Lower leg skin (tissue), 4 donors: ENCODE measurements around the gene ADGRL3. TPM values are rescaled to one million over a fixed set of nuclear protein-coding genes. Genes with fewer than 3 reads are reported as not detected.

Source experiments
- DNase-seq, 2 donors: peaks; one replicate each; pipeline ENCODE4 v3.0.0-alpha.2; 2019; ENCODE audit warnings: low spot score in 2 of 2
- H3K4me3 ChIP-seq: fragments of 200-600 bp; sonication (generic); 2 replicates; pipeline ENCODE4 v1.5.1; 2017; ENCODE audit warnings: mild to moderate bottlenecking, low read depth; ENCODE audit not compliant: poor library complexity, severe bottlenecking
- POLR2A ChIP-seq, 2 donors: fragments of 450-650 bp; IDR thresholded peaks; one replicate each; pipeline ENCODE4 v1.6.1; 2016 to 2017; ENCODE audit warnings: antibody characterized with exemption in 2 of 2, mild to moderate bottlenecking in 1 of 2, moderate library complexity in 1 of 2
- WGBS, 2 donors: methylation state at CpG; one replicate each; pipeline ENCODE4 v1.1.5; 2018; 5-methylcytosine and 5-hydroxymethylcytosine counted together
- intact Hi-C: fragments of 100-400 bp; cut with DNase I; formaldehyde crosslinking; loops from one replicate; pipeline ENCODE4 v1.15.0; 2023; ENCODE audit warnings: low total_unique reads
- total RNA-seq, 4 donors: library from RNA; depleted of rRNA; stranded (reverse); fragments of >200 nt; gene quantifications; one replicate each; pipeline ENCODE4 v1.1.0, GENCODE V29; 2016
- TF ChIP-seq, protein P1 (sequence below), 3 donors: fragments of 450-650 bp; IDR thresholded peaks; one replicate each; pipeline ENCODE4 v1.5.1; 2016; ENCODE audit warnings: antibody characterized with exemption in 3 of 3, mild to moderate bottlenecking in 3 of 3, moderate library complexity in 2 of 3

ADGRL3 gene
- total RNA-seq, 4 donors from 2014 or later = 1.8 to 21.2 (median 8.2) TPM

DNA sequence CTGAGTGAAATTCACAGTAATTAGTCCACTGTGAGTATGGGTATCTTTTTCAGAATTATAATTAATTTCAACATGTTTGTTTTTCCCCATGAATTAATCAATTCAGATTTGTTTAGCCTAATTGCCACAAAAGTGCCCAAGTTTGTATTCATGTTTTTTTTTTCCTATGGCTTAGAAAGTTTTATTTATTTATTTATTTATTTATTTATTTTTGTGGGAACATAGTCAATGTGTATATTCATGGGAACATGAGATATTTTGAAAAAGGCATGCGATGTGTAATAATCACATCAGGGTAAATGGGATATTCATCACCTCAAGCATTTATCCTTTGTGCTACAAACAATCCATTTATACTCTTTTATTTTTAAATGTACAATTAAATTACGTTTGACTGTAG is 475.3 kb downstream of the ADGRL3 start:
- TF ChIP-seq, protein P1, sequence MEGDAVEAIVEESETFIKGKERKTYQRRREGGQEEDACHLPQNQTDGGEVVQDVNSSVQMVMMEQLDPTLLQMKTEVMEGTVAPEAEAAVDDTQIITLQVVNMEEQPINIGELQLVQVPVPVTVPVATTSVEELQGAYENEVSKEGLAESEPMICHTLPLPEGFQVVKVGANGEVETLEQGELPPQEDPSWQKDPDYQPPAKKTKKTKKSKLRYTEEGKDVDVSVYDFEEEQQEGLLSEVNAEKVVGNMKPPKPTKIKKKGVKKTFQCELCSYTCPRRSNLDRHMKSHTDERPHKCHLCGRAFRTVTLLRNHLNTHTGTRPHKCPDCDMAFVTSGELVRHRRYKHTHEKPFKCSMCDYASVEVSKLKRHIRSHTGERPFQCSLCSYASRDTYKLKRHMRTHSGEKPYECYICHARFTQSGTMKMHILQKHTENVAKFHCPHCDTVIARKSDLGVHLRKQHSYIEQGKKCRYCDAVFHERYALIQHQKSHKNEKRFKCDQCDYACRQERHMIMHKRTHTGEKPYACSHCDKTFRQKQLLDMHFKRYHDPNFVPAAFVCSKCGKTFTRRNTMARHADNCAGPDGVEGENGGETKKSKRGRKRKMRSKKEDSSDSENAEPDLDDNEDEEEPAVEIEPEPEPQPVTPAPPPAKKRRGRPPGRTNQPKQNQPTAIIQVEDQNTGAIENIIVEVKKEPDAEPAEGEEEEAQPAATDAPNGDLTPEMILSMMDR (IDR thresholded peaks at IDR 0.05) = no peak
- no peak for TF ChIP-seq POLR2A (IDR thresholded peaks at IDR 0.05)
- WGBS, 2 donors = 92 to 96% methylated on average over 2 of the region's 2 CpGs
- no peak for DNase-seq
- H3K4me3 ChIP-seq = no peak overlapping the region
- intact Hi-C loops = no loop called here

- DNase-seq = no peak
- intact Hi-C loops = no loop called here
- TF ChIP-seq, protein P1 (IDR thresholded peaks at IDR 0.05) = no peak
- TF ChIP-seq POLR2A (IDR thresholded peaks at IDR 0.05) = no peak
- no peak overlapping the region for H3K4me3 ChIP-seq
- 63 to 66% methylated on average over 1 of the region's 1 CpG for WGBS, 2 donors
Observed at GRCh38 chr4:61678297-61678696, 478.2 kb downstream of the ADGRL3 start.

GRCh38 chr4:61693520-61693919 is 493.4 kb downstream of the ADGRL3 start:
- intact Hi-C loops = no loop called here
- DNase-seq = no peak
- WGBS, 2 donors = 95 to 100% methylated on average over 1 of the region's 1 CpG
- no peak overlapping the region for H3K4me3 ChIP-seq
- no peak for TF ChIP-seq POLR2A (IDR thresholded peaks at IDR 0.05)
- TF ChIP-seq, protein P1 (IDR thresholded peaks at IDR 0.05) = no peak

GRCh38 chr4:61714387-61714911 is 514.3 kb downstream of the ADGRL3 start:
- DNase-seq = no peak
- intact Hi-C loops = no loop called here
- TF ChIP-seq, protein P1 (IDR thresholded peaks at IDR 0.05) = no peak
- TF ChIP-seq POLR2A (IDR thresholded peaks at IDR 0.05) = no peak
- H3K4me3 ChIP-seq = no peak overlapping the region
- 77 to 79% methylated on average over 4 of the region's 4 CpGs for WGBS, 2 donors

GRCh38 chr4:61716426-61716825 is 516.3 kb downstream of the ADGRL3 start:
- intact Hi-C loops = no loop called here
- TF ChIP-seq, protein P1 (IDR thresholded peaks at IDR 0.05) = no peak
- TF ChIP-seq POLR2A (IDR thresholded peaks at IDR 0.05) = no peak
- H3K4me3 ChIP-seq = no peak overlapping the region
- 73 to 77% methylated on average over 6 of the region's 6 CpGs for WGBS, 2 donors
- no peak for DNase-seq

- TF ChIP-seq, protein P1 (IDR thresholded peaks at IDR 0.05) = no peak
- TF ChIP-seq POLR2A (IDR thresholded peaks at IDR 0.05) = no peak
- WGBS, 2 donors = 91 to 95% methylated on average over 7 of the region's 7 CpGs
Observed at GRCh38 chr4:61723492-61723891, 523.4 kb downstream of the ADGRL3 start.

More at GRCh38 chr4:61723492-61723891, 523.4 kb downstream of the ADGRL3 start:
- no peak overlapping the region for H3K4me3 ChIP-seq
- DNase-seq = no peak
- intact Hi-C loops = no loop called here
